GM12872 (cell line): Measurements from ENCODE around the gene HOXA1.

Experiments used
- TF ChIP-seq, protein P1 (sequence below): IDR thresholded peaks from 3 replicates; pipeline ENCODE4 v1.5.1; 2011; ENCODE audit warnings: low read depth, mild to moderate bottlenecking, low read length, moderate library complexity; ENCODE audit not compliant: insufficient read depth

Gene HOXA1

DNA sequence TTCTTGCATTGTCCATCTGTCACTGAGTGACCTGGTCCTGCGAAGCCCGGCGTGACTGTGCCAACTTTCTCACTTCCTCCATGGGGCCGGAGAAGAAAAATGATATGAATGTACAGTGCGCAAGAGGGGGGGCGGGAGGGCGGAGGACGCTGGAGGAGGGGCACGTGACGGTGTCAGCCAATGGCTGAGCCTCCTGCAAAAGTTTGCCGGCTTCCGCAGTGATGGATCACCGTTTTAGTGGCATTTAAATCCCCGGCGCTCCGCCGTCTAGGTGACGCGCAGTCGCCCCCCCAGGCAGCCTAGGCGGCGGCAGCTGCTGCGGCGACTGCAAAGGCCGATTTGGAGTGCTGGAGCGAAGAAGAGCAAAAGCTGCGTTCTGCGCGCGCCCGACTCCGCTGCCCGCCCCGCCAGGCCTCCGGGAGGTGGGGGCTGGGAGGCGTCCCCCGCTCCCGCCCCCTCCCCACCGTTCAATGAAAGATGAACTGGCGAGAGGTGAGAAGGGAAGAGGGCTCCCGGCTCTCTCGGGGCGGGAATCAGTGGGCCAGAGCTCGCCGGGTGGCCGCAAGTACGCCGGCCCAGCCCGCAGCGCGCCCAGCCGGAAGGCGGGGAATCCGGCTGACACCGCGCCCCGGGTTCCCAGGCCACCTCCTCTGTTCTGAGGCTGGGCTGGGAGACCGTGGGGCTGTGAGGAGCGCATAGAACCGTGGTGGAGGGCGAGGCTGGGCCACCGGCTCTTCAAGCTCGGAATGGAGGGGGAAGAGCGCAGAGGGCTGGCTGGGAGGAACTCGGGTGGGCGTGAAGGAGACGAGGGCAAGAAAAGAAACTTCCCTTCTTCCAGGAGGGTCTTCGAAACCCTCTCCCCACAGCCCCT is at the start of gene HOXA1:
Gene HOXA1, minus strand, starts transcription at position 104 of the 871 bp plus-strand sequence. Its CDS starts 88 bp downstream, at position 16.
- TF ChIP-seq, protein P1, sequence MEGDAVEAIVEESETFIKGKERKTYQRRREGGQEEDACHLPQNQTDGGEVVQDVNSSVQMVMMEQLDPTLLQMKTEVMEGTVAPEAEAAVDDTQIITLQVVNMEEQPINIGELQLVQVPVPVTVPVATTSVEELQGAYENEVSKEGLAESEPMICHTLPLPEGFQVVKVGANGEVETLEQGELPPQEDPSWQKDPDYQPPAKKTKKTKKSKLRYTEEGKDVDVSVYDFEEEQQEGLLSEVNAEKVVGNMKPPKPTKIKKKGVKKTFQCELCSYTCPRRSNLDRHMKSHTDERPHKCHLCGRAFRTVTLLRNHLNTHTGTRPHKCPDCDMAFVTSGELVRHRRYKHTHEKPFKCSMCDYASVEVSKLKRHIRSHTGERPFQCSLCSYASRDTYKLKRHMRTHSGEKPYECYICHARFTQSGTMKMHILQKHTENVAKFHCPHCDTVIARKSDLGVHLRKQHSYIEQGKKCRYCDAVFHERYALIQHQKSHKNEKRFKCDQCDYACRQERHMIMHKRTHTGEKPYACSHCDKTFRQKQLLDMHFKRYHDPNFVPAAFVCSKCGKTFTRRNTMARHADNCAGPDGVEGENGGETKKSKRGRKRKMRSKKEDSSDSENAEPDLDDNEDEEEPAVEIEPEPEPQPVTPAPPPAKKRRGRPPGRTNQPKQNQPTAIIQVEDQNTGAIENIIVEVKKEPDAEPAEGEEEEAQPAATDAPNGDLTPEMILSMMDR: no peak

DNA sequence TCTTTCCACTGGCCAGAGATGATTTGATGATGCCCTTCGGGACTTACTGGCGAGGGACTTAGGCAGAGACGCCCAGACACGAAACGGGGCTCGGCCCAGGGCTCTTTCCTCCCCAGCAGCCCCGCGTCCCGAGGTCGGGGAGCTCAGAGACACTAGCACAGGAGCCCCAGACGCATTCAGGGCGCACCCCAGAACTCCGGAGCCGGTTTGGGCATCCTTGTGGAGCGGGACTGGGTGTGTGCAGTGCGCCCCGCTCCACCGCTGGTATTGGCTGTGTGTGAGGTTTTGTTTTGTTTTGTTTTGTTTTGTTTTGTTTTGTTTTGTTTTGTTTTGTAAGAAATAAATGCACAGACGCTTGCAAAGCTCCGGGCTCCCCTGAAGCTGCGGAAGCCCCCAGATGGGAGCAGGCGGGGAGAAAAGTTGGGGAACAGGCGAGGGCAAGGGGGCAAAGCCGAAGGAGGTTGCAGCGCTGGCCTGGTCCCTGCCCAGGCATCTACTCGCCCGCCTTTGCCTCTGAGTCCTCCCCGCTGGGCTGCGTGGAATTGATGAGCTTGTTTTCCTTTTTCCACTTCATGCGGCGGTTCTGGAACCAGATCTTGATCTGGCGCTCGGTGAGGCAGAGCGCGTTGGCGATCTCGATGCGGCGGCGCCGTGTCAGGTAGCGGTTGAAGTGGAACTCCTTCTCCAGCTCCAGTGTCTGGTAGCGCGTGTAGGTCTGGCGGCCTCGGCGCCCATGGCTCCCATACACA is 49.5 kb upstream of the HOXA1 start:
- TF ChIP-seq, protein P1: no peak

DNA sequence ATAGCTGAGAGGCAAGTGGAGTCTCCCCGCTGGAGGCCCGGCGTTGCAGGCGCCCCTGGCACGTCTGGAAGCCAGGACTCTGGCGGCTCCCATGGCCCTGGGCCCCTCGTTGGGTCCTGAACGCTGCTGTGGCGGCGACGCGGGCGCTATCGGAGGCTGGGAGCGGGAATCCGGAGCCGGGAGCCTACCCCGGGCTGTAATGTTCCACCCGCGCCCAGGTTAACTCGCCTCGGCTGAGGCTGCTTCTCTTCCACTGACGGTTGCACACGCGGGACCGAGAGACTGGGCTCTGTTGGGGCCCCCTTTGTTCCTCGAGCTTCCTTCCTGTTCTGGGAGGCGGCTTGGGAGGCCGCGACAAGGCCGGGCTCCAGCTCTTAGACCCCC is 49.0 kb upstream of the HOXA1 start:
- TF ChIP-seq, protein P1: no peak

DNA sequence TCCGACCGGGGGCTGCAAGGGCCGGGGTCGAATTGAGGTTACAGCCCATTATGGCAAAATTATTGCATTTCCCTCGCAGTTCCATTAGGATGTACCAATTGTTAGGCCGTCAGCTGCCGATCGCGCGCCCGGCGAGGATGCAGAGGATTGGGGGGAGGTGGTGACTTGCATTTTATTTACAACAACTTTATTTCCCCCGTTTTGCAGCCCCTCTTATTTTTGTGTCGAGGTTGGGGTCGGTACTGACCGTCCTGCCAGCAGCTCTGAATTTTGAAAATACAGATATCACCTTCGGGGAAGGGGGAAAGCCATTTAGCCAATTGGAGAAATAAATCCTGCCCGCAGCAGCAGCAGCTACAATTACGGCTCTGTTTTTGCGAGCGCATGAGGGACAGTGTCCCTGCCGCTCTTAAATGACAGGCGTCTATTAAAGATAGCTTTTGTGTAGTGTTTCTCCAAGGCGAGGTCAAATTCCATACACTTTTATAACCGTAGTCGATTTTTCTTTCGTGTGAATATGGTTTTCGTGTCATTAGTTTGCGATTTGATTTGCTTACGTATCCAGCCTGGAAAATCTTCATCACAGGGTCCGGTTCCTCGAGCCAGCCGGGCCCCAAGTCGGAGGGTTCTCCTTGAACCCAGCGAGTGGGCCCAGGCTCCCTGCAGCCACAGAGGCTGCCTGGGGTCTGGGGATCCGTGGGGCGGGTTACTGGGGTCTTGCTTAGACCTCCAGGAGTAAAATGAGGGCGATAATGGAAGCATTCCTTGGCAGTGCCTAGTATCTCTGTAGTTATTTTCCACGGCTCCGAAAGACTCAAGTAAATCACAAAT is 48.4 kb upstream of the HOXA1 start:
- TF ChIP-seq, protein P1: no peak

DNA sequence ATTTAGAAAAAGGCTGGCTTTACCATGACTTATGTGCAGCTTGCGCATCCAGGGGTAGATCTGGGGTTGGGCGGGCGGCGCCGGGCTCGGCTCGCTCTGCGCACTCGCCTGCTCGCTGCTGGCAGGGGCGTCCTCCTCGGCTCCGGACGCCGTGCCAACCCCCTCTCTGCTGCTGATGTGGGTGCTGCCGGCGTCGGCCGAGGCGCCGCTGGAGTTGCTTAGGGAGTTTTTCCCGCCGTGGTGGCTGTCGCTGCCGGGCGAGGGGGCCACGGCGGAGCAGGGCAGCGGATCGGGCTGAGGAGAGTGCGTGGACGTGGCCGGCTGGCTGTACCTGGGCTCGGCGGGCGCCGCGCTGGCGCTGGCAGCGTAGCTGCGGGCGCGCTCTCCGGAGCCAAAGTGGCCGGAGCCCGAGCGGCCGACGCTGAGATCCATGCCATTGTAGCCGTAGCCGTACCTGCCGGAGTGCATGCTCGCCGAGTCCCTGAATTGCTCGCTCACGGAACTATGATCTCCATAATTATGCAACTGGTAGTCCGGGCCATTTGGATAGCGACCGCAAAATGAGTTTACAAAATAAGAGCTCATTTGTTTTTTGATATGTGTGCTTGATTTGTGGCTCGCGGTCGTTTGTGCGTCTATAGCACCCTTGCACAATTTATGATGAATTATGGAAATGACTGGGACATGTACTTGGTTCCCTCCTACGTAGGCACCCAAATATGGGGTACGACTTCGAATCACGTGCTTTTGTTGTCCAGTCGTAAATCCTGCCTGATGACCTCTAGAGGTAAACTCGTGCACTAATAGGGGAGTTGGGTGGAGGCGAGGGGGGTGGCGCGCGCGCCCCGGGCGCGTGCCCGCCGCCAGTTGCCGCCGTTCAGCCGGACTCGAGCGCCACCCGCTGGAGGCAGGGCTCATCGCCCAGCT is 47.5 kb upstream of the HOXA1 start, which contains the start of gene HOXA5:
Gene HOXA5, minus strand, starts transcription at position 659 of the 927 bp plus-strand sequence. Its CDS starts 74 bp downstream, at position 585.
- TF ChIP-seq, protein P1: 0 out of 3 replicates have a peak, but pooled peaks have one; percentile 2

DNA sequence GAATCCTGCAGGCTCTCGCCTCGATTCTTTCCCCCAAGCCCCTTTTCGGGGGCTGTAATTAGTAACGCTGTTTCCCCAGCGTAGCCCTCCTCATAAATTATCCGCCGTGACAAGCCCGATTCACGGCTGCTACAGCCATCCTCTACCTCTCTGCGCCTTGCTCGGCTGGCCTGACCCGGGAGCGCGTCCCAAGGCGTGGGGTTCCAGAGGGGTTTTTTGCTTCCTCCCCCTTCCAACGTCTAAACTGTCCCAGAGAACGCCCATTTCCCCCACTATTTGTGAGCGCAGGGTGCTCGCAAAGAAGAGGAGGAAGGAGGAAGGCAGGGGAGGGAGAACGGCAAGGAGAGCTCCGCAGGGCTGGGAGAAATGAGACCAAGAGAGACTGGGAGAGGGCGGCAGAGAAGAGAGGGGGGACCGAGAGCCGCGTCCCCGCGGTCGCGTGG is 46.8 kb upstream of the HOXA1 start:
- TF ChIP-seq, protein P1: no peak
